HG02759 (cell line): ENCODE data around the gene ANKRD33B.
"Not testable (repeated sequence)": the region's sequence is repeated elsewhere in the genome, so short reads cannot be mapped to it uniquely, and the experiment has no call there.

Source experiments
- ATAC-seq: cut with Tn5 transposase; IDR thresholded peaks from one replicate; pipeline ENCODE4 v1.9.1; 2021; ENCODE audit warnings: mild to moderate bottlenecking, moderate library complexity; ENCODE audit not compliant: unreplicated experiment

ANKRD33B gene

DNA sequence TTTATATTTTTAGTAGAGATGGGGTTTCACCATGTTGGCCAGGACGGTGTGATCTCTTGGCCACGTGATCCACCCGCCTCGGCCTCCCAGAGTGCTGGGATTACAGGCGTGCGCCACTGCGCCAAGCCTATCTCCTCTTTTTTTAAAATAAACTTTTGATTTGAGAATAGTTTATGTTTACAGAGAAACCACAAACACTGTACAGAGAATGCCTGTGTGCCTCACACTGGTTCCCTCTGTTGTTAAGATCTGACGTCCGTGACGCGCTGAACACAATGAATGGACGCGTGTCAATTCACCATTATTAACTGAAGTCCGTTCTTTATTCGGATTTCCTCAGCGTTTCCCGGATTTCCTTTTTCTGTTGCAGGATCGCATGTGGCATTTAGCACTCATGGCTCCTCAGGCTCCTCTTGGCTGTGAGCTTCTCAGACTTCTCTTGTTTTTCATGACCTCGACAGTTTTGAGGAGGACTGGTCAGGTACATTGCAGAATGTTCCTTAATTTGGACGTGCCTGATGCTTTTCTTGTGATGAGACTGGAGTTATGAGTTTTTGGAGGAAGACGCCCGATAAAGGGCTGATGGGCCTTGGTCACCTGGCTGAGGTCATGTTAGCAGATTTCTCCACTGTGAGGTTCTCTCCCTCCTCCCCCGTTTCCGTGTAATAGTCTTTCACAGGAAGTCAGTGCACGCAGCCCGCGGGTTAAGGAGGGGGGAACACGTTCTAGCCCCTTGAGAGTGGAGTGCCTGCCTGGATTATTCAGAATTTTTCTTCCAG, 69.6 kb downstream of the ANKRD33B start:
- ATAC-seq = no peak

DNA sequence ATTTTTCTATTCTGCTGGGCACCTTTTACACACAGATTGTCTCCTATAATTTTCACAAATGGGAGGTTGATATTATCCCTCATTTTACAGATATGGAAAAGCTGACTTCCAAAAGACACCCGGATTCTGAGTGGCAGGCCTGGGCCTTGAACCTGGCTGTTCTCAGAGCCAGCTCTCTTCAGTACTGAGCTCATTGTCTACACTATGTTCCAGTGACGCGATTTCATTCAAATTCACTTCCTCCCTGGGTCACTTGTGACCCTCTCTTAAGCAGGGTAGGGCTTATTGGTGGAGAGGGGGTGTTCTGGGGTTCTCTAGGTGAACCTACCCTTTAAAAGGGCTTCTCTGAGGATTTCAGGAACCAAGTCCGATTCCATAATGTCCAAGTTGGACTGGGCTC, 70.2 kb downstream of the ANKRD33B start:
- ATAC-seq = no peak

DNA sequence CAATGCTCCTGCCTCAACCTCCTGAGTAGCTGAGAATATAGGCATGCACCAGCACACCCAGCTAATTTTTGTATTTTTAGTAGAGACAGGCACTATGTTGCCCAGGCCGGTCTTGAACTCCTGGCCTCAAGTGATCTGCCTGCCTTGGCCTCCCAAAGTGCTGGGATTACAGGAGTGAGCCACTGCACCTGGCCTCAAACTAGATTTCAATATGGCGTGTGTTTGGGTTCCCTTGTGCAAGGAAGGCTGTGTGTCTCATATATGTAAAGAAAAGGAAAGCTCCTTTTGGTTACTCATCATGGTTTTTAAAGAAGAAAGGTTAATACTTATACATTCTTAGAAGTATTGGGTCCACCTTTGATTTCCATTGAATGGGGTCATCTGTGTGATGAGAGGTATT, 70.7 kb downstream of the ANKRD33B start:
- no peak for ATAC-seq

DNA sequence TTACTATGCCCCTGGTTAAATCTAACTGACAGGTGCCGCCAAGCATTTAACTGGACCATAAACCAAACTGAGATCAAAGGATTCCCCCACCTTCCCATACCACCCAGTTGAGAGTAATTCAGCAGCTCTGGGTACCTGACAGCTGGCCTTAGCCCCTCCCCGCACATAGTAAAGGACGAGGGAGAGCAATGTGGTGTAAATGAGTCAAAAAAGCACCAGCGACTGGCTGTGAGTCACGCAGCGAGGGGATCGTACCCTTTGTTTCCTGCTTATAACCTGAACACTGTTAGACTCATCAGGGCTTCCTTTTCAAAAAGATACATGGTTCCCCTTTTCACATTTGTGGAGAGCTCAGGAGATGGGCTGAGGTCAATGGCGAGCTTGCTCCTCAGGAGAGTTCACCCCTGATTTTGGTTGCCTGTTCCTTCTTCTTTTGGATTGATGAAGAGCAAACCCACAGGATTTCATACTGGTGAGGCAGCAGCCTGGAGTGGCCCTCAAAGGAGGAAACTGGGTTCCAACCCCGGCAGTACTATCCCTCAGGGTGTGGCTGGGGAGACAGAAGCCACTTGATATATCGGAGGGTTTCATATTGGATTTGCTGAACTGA, 71.5 kb downstream of the ANKRD33B start:
- ATAC-seq = peak; percentile 69

DNA sequence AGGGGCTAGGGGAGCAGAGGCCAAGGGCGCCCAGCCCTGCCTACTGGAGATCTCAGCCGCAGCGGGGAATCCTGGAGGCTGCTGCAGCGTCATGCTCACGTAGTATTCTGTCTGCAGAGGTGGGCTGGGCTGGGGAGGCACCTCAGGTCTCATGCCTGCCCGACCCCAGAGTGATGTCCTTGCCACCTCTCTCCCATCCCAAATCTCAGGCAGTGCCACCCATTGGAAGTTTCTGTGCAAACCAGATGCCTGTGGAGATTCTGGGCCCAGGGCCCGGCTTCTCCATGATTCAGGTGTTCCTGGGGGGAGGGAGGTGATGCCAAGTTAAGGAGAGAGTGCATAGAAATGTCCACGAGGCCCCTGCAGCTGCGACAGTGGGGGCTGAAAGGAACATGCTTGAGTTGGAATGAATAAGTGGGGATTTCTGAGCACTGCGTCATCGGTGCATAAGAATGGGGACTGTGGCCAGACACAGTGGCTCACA, 72.0 kb downstream of the ANKRD33B start:
- peak; percentile 11 for ATAC-seq

DNA sequence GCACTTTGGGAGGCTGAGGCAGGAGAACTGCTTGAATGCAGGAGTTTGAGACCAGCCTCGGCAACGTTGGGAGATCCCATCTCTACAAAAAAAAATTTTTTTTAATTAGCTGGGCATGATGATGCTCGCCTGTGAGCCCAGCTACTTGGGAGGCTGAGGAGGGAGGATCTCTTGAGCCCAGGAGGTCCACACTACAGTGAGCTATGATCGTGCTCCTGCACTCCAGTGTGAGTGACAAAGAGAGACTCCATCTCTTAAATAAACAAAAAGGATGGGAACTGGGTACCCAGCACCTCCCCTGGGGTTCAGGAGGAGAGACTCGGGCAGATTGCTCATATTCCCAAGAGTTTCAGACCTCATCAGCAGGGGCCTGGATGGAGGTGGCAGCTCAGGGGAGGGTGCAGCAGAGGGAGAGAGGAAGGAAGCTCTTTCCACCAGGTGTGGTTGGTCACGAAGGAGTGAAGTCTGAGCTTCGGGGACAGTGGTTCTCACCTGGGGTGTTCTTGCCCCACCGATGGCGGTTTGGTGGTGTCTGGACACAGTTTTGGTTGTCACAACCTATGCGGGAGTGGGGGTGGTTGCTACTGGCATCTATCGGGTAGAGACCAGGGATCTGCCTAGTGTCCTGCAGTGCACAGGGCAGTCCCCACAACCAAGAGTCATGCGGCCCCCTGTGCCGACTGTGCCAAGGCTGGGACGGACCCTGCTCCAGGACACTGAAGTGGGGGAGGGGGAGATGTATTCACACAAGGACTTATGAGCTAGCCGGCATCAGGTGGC, 72.7 kb downstream of the ANKRD33B start:
- no peak for ATAC-seq

DNA sequence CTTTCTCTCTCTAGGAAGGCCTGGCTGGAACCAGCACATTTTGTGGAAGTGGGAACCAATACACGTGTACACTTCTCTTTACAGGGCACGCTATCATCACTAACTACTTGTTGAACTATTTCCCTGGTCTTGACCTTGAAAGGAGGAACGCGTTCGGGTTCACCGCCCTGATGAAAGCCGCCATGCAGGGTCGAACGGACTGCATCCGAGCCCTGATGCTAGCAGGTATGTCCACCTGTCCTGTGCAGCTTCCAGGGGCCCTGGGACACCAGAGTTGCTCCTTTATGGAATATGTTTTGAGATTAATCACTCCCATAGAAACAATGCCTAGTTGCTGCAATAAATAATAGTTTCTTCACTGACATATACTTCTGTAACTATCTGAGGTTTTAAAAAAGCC, 74.1 kb downstream of the ANKRD33B start:
- no peak for ATAC-seq

DNA sequence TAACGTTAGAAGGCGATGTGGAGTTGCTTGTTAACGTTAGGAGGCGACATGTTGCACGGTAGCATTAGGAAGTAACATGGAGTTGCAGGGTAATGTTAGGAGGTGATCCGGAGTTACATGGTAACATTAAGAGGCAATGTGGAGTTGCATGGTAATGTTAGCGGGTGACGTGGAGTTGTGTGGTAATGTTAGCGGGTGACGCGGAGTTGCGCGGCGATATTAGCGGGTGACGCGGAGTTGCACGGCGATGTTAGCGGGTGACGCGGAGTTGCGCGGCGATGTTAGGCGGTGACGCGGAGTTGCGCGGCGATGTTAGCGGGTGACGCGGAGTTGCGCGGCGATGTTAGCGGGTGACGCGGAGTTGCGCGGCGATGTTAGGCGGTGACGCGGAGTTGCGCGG, 74.9 kb downstream of the ANKRD33B start:
- ATAC-seq = not testable (repeated sequence)

DNA sequence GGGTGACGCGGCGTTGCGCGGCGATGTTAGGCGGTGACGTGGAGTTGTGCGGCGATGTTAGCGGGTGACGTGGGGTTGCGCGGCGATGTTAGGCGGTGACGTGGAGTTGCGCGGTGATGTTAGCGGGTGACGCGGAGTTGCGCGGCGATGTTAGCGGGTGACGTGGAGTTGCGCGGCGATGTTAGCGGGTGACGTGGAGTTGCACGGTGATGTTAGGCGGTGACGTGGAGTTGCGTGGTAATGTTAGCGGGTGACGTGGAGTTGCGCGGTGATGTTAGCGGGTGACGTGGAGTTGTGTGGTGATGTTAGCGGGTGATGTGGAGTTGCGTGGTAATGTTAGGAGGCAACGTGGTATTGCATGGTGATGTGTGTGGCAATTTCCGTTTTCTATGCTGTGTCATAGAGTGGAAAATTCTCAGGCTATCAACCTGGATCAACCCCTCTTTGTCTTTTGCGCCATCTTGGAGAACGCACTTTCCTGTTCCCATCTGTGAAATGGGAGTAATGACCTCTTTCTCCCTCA, 76.0 kb downstream of the ANKRD33B start:
- ATAC-seq = no peak

DNA sequence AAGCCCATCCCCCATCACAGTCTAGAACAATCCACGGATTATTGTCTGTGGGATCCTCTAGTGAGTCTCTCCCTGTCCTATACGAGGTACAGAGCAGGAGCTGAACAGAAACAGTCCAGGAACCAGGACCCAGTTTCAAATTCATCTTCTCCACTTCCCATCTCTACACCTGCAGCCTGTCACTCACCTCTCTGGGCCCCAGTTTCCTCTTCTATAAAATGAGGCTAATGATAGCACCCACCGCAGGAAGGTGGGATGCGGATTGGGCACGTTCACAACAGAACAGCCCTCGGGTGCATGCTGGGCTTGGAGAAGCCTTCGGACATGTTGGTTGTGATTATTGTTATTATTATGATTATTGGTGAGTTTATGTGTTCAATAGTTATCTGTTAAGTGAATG, 78.5 kb downstream of the ANKRD33B start:
- no peak for ATAC-seq

DNA sequence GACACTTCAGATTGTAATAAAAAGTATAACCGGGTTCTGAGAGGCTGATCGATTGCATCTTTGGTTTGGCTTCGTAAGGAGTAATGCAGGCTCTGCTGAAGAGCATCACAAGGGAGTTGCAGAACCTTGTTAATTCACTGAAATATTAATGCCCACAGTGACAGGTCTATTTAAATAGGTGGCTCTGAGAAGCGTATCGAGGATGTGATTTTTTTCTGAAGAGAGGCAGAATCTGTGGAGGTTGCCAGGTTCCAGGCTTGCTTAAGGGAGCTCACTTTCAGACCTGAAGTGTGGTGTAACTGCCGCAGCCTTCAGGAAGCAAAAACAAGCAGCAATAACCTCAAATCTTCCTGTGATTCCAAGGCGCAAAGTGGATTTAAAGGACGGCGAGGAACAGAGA, 80.3 kb downstream of the ANKRD33B start:
- no peak for ATAC-seq

DNA sequence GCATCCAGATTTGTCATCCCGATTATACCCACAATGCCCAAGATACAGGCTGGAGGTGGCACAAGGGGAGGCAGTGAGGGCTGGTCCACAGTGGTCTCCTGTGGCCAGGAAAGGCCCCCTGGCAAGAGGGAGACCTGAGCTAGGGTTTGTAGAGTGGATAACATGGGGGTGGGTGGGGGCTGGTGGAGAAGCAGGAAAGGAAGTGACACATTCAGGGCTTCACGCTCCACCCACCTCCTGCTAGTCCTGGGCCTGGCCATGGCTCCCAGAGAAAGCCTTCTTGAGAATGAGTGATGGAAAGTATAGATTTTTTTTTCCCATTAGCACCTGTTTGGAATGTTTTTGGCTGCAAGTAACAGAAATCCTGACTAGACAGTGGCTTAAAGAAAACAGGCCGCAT, 81.3 kb downstream of the ANKRD33B start:
- peak; percentile 45 for ATAC-seq

DNA sequence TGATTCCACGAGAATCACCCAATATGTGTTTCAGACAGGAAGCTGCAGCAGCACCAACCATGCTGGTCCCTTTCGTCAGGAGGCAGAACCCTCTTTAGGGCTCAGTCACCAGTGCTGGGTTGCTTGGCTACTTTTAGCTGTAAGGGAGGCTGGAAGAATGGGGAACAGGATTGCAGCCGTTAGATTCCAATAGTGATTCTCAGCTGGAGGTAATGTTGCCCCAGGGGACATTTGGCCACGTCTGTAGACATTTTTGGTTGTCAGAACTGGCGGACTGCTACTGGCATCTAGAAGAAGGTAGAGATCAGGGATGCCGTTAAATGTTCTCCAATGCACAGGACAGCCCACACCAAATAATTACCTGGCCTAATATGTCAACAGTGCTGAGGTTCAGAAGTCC, 81.8 kb downstream of the ANKRD33B start:
- ATAC-seq = no peak

DNA sequence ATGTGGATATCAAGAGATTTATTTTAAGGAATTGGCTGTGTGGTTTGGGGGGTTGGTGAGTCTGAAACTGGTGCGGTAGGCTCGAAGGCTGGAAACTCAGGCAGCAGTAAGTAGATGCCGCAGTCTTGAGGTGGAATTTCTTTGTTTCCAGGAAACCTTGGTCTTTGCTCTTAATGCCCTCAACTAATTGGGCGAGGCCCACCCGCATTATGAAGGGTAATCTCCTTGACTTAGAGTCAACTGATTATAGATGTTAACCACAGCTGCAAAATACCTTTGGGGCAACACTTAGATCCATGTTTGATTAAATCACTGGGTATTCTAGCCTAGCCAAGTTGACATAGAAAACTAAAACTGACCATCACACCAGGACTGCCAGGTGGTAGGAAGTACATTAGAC, 83.8 kb downstream of the ANKRD33B start:
- ATAC-seq = no peak

DNA sequence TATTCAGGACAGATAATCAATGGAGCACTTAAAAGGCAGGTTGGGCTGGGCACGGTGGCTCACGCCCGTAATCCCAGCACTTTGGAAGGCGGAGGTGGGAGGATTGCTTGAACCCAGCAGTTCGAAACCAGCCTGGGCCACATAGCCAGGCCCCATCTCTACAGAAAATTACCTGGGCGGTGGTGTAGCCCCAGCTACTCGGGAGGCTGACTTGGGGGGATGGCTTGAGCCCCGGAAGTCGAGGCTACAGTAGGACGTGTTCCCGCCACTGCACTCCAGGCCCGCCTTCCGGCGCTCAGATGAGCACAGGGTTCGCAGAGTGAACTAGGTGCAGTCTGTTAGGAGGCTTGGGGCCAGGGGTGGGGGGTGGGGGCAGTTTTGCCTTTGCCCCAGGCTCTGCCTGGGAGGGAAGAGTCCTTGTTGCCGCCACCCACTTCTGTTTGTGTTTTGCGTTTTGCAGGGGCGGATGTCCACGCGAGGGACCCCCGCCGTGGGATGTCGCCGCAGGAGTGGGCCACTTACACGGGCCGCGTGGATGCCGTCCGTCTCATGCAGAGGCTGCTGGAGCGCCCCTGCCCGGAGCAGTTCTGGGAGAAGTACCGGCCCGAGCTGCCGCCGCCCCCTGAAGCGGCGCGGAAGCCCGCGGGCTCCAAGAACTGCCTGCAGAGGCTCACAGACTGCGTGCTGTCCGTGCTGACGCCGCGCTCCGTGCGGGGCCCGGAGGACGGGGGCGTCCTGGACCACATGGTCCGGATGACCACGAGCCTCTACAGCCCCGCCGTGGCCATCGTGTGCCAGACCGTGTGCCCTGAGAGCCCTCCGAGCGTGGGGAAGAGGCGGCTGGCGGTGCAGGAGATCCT, 85.2 kb downstream of the ANKRD33B start:
- no peak for ATAC-seq

DNA sequence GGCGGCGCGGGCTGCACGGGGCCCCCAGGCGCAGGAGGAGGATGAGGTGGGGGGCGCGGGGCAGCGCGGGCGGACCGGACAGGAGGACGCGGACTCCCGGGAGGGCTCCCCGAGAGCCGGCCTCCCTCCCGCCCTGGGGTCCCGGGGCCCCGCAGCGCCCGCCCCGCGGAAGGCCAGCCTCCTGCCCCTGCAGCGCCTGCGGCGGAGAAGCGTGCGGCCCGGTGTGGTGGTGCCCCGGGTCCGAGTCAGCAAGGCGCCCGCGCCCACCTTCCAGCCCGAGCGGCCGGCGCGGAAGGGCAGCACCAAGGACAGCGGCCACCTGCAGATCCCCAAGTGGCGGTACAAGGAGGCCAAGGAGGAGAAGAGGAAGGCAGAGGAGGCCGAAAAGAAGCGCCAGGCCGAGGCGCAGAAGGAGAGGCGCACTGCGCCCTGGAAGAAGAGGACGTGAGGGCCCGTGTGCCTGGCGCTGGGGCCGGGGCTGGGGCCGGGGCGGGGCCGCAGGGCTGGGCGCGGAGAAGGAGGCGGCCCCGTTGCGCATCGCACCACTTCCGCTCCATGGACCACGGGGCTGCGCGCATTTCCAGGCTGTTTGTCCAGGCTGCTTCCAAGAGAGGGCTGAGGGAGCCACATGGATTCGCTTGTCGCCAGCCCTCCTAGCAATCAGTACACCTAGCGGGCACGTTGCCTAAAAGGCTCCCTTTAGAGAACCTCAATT, 86.0 kb downstream of the ANKRD33B start:
- ATAC-seq = no peak

DNA sequence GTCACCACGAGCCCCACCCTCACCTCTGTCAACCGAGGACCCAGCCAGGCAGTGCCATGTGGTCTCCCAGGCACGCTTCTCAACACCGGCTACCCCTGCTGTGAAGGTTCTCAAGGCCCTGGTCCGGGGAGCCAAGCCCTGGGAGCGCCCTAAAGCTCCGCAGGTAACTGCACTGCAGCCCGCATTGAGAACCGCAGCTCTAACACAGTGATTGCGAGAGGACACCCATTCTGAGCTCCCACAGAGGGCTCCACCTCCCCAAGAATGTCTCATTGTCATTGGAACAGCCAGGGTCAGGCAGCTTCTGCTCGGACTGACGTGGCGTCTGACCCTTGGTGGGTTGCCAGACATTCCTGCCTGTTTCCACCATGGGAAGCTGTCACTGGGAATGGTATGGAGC, 88.3 kb downstream of the ANKRD33B start:
- ATAC-seq = no peak

DNA sequence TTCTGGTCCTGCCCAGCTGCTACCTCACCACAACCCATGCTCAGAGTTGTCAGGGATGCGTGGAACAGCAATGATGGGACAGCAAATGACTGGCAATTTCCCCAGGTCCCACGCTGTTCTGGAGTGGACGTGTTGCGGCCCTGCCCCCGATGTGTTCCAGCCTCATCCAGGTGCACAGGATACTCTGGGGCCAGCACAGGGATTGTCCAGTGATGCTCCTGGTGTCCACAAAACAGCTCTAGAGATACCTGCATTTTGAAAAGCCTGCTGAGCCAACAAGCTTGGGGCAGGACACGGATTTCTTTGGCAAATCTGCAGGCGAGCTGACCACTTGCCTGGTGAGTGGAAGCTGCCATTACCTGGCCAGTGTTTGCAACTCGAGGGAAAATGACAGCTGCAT, 88.7 kb downstream of the ANKRD33B start:
- ATAC-seq = no peak

DNA sequence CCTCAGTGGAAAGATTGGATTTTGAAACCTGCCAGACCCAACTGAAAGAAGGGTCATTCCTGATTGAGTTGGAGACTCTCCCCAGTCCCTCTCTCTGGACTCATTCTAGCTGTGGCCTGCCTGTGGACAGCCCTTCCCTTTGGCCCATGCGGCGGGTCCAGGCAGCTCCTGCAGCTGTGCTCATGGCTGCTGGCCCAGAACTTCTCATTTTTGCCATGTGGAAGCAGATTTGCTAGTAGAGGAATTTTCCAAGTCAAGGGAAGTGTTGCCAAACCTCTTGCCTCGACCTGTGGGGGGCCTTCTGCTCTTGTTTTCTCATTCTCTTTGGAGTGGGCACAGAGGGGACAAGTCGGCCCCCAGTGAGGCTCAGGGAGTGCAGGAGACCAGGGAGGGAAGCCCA, 89.2 kb downstream of the ANKRD33B start:
- no peak for ATAC-seq
